ENCODE measurements around the gene CUBN. TPM values are rescaled to one million over a fixed set of nuclear protein-coding genes. Genes with fewer than 3 reads are reported as not detected.

Gene CUBN
- total RNA-seq, 3 donors from 2014 or later (not counting 1 experiment from before 2014, with no cell fraction given): 4.7 to 5.6 (median 5.1) TPM

DNA sequence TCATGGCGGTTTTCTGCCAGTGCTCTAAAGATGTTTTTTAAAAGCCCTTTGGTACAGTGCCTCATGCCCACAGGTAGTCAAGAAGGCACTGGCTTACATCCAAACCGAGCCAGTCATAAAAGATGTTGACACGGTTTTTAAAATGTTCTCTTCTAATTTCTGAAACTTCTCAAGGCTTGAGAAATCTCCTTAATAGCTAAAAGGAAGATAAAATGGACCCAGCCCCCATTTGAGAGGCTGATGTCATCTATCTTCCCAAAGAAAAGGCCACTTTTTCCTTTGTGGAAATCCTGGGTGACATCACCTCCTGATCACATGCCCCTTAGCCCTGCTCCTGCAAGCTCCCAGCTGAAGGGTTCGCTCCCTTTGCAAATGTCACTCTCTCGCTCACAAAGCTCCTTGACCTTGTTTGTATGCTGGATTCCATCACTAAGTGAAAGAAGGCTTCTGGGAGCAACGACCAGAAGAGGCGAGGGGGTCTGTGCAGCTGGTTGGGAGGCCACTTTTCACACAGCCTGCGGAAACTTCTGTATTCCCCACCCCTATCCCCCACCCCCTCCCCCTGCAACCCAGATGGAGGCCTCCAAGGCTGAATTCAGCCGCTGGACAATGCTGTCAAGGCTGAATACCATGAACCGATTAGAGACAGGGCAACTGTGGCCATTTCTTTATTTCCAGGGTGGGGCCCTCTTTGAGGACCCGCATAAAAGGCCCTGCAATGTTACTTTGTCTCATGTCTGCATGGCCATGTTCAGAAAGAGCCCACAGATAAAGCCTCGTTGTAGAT, 122.8 kb downstream of the CUBN start:
- no peaks in the 10 kb centered on the region for H3K9me3 ChIP-seq (ENCODE audit: control insufficient read depth, insufficient read depth, low read length)
- H3K27ac ChIP-seq (ENCODE audit: low read length): no peak overlapping the region
- peaks cover 51 to 65% of the 10 kb centered on the region in 2 donors for H3K27me3 Mint-ChIP-seq (ENCODE audit: low read depth in 2 of 2)
- TF ChIP-seq, protein P1, sequence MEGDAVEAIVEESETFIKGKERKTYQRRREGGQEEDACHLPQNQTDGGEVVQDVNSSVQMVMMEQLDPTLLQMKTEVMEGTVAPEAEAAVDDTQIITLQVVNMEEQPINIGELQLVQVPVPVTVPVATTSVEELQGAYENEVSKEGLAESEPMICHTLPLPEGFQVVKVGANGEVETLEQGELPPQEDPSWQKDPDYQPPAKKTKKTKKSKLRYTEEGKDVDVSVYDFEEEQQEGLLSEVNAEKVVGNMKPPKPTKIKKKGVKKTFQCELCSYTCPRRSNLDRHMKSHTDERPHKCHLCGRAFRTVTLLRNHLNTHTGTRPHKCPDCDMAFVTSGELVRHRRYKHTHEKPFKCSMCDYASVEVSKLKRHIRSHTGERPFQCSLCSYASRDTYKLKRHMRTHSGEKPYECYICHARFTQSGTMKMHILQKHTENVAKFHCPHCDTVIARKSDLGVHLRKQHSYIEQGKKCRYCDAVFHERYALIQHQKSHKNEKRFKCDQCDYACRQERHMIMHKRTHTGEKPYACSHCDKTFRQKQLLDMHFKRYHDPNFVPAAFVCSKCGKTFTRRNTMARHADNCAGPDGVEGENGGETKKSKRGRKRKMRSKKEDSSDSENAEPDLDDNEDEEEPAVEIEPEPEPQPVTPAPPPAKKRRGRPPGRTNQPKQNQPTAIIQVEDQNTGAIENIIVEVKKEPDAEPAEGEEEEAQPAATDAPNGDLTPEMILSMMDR (IDR thresholded peaks at IDR 0.05): no peak
- 76% methylated on average over 11 of the region's 12 CpGs for WGBS (ENCODE audit: insufficient coverage)
- peak in 1 of 2 donors; percentile 55 for DNase-seq
- no peaks in the 10 kb centered on the region for H3K9me3 Mint-ChIP-seq
- H3K4me3 ChIP-seq (ENCODE audit: low read length): no peak overlapping the region
- H3K4me1 Mint-ChIP-seq: peaks cover 23% of the 10 kb centered on the region in 2 donors
- no peak for ATAC-seq
- peaks cover 11% of the 10 kb centered on the region for H3K4me1 ChIP-seq (ENCODE audit: control insufficient read depth, insufficient read depth, low read length)
- H3K36me3 ChIP-seq (ENCODE audit: control insufficient read depth, insufficient read depth, low read length): no peaks in the 10 kb centered on the region
- H3K36me3 Mint-ChIP-seq: no peaks in the 10 kb centered on the region
- H3K4me3 Mint-ChIP-seq: no peak overlapping the region
- H3K27ac Mint-ChIP-seq: no peak overlapping the region
- H3K27me3 ChIP-seq (ENCODE audit: control insufficient read depth, insufficient read depth, low read length): peaks cover 7% of the 10 kb centered on the region
- intact Hi-C loops (cut with micrococcal nuclease): no loop called here

DNA sequence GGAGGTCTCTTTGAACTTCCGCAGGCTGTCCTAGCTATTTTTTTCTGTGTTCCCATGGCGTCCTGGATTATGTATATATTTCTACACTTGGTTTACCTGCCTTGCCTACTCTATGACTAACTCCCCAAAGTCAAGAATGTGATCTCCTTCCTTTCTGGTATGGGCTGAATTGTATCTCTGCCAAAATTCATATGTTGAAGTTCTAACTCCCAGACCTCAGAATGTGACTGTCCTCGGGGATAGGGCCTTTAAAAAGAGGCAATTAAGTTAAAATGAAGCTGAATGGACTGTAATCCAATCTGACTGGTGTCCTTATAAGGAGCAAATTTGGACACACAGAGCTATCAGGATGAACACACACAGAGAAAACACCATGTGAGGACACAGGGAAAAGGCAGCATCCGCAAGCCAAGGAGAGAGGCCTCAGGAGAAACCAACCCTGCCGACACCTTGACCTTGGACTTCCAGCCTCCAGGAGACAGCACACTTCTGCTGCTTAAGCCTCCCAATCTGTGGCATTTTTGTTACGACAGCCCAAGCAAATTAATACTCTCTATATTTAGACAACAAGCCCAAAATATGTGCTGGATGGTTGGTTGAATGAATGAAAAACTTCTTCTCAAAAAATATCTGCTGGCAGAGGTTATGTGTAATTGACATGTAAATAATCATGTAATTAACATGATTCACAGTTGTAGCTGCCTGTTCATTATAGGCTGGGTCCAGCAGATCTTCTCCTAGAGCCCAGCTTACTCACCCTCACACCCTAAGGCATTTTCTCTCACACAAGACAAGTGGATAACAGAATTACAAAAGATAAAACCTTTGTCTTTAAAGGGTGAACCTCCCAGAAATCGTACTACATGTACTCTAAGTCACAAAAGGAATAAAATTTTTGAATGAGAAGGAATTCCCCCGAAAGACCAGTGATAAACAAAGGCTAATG, 123.7 kb downstream of the CUBN start:
- Mint-ChIP-seq H3K27ac (no peak overlapping the region), H3K4me1 (peaks cover 23 to 25% of the 10 kb centered on the region in 2 donors)
- 77% methylated on average over 7 of the region's 8 CpGs for WGBS (ENCODE audit: insufficient coverage)

DNA sequence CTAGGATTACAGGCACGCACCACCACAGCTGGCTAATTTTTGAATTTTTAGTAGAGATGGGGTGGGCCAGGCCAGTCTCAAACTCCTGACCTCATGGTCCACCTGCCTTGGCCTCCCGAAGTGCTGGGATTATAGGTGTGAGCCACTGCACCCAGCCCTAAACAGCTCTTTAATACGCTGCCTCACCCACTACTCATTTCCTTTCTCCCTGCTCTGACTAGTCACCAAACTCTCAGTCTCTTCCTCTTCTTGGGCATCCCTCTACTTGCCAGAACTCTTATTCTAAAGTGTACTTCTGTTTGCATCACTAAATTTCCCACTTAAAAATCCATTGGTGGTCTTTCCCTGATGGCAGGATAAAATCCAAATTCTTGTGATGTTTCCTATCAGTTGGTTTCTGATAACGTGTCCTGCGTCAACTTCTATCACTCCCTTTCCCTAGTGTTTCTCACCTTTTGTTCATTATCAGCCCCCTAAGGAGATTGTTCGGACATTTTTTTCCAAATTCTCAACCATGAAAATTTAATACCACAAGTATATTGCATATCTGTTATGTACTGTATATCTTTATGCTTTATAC, 124.7 kb downstream of the CUBN start:
- intact Hi-C loops (cut with micrococcal nuclease): no loop called here
- Histone ChIP-seq H3K27ac (ENCODE audit: low read length) (no peak overlapping the region), H3K4me1 (ENCODE audit: control insufficient read depth, insufficient read depth, low read length) (peaks cover 11% of the 10 kb centered on the region), H3K36me3 (ENCODE audit: control insufficient read depth, insufficient read depth, low read length) (no peaks in the 10 kb centered on the region), H3K9me3 (ENCODE audit: control insufficient read depth, insufficient read depth, low read length) (no peaks in the 10 kb centered on the region), H3K27me3 (ENCODE audit: control insufficient read depth, insufficient read depth, low read length) (peaks cover 7% of the 10 kb centered on the region), H3K4me3 (ENCODE audit: low read length) (no peak overlapping the region)
- DNase-seq (no peak), ATAC-seq (no peak)
- H3K27ac Mint-ChIP-seq: peak overlapping the region in 1 of 2 donors; percentile 61
- no peaks in the 10 kb centered on the region for H3K9me3 Mint-ChIP-seq
- TF ChIP-seq, protein P1 (IDR thresholded peaks at IDR 0.05): no peak
- H3K4me1 Mint-ChIP-seq: peaks cover 23 to 25% of the 10 kb centered on the region in 2 donors
- H3K27me3 Mint-ChIP-seq (ENCODE audit: low read depth in 2 of 2): peaks cover 55 to 75% of the 10 kb centered on the region in 2 donors
- 95% methylated on average over 5 of the region's 6 CpGs for WGBS (ENCODE audit: insufficient coverage)
- H3K36me3 Mint-ChIP-seq: no peaks in the 10 kb centered on the region
- H3K4me3 Mint-ChIP-seq: no peak overlapping the region

More for the DNA sequence above, 123.7 kb downstream of the CUBN start:
- H3K9me3 Mint-ChIP-seq: no peaks in the 10 kb centered on the region
- Histone ChIP-seq H3K27ac (ENCODE audit: low read length) (no peak overlapping the region), H3K27me3 (ENCODE audit: control insufficient read depth, insufficient read depth, low read length) (peaks cover 7% of the 10 kb centered on the region), H3K4me1 (ENCODE audit: control insufficient read depth, insufficient read depth, low read length) (peaks cover 11% of the 10 kb centered on the region), H3K9me3 (ENCODE audit: control insufficient read depth, insufficient read depth, low read length) (no peaks in the 10 kb centered on the region), H3K4me3 (ENCODE audit: low read length) (no peak overlapping the region), H3K36me3 (ENCODE audit: control insufficient read depth, insufficient read depth, low read length) (no peaks in the 10 kb centered on the region)
- TF ChIP-seq, protein P1 (IDR thresholded peaks at IDR 0.05): no peak
- no peak overlapping the region for H3K4me3 Mint-ChIP-seq
- no peaks in the 10 kb centered on the region for H3K36me3 Mint-ChIP-seq
- DNase-seq (no peak), ATAC-seq (no peak)
- intact Hi-C loops (cut with micrococcal nuclease): no loop called here
- peaks cover 51 to 67% of the 10 kb centered on the region in 2 donors for H3K27me3 Mint-ChIP-seq (ENCODE audit: low read depth in 2 of 2)

Measured in natural killer cell (primary cell).